Muscle of arm (tissue), 12 donors: ENCODE data around the gene CRYBG1. TPM values are rescaled to one million over a fixed set of nuclear protein-coding genes. Genes with fewer than 3 reads are reported as not detected.
A peak's percentile ranks its signal among the peaks of the same experiment; 100 is the strongest.
"Not testable (repeated sequence)": the region's sequence is repeated elsewhere in the genome, so short reads cannot be mapped to it uniquely, and the experiment has no call there.

Experiments used
- DNase-seq: peaks from one replicate; pipeline ENCODE4 v3.0.0-alpha.2; 2013
- polyA plus RNA-seq, 12 donors: library from polyadenylated mRNA; unstranded; fragments of 120-200 nt; gene quantifications; one replicate each; pipeline ENCODE4 v1.2.1, GENCODE V29; 2013; ENCODE audit not compliant: insufficient read length in 12 of 12

CRYBG1 gene
- polyA plus RNA-seq, 12 donors: 2.1 to 14.0 (median 3.2) TPM; not detected in 1

GRCh38 chr6:106370639-106371038, 10.1 kb downstream of the CRYBG1 start:
- DNase-seq: no peak

- DNase-seq: no peak
Observed at GRCh38 chr6:106372838-106373501, 12.5 kb downstream of the CRYBG1 start.

- DNase-seq: no peak
Observed at GRCh38 chr6:106373502-106374239, 13.2 kb downstream of the CRYBG1 start.

GRCh38 chr6:106377061-106377540, 16.6 kb downstream of the CRYBG1 start:
- DNase-seq: peak; percentile 24

GRCh38 chr6:106379951-106380350, 19.4 kb downstream of the CRYBG1 start:
- no peak for DNase-seq

GRCh38 chr6:106380407-106380806, 19.9 kb downstream of the CRYBG1 start:
- no peak for DNase-seq

- DNase-seq: no peak
Observed at GRCh38 chr6:106381223-106381622, 20.7 kb downstream of the CRYBG1 start.

- no peak for DNase-seq
Observed at GRCh38 chr6:106381881-106382280, 21.4 kb downstream of the CRYBG1 start.

GRCh38 chr6:106383573-106383972, 23.1 kb downstream of the CRYBG1 start:
- no peak for DNase-seq

GRCh38 chr6:106385530-106385929, 25.0 kb downstream of the CRYBG1 start:
- no peak for DNase-seq

- no peak for DNase-seq
Observed at GRCh38 chr6:106387875-106388274, 27.4 kb downstream of the CRYBG1 start.

- DNase-seq: no peak
Observed at GRCh38 chr6:106390088-106390487, 29.6 kb downstream of the CRYBG1 start.

GRCh38 chr6:106396426-106397220, 36.1 kb downstream of the CRYBG1 start:
- DNase-seq: no peak

GRCh38 chr6:106397431-106397830, 36.9 kb downstream of the CRYBG1 start:
- DNase-seq: no peak

- no peak for DNase-seq
Observed at GRCh38 chr6:106398621-106399020, 38.1 kb downstream of the CRYBG1 start.

GRCh38 chr6:106405044-106405443, 44.5 kb downstream of the CRYBG1 start:
- not testable (repeated sequence) for DNase-seq

- no peak for DNase-seq
Observed at GRCh38 chr6:106411056-106411455, 50.5 kb downstream of the CRYBG1 start.

GRCh38 chr6:106411643-106412200, 51.2 kb downstream of the CRYBG1 start:
- DNase-seq: no peak

GRCh38 chr6:106413016-106413415, 52.5 kb downstream of the CRYBG1 start:
- DNase-seq: no peak

- no peak for DNase-seq
Observed at GRCh38 chr6:106413722-106414121, 53.2 kb downstream of the CRYBG1 start.

GRCh38 chr6:106415921-106416320, 55.4 kb downstream of the CRYBG1 start:
- no peak for DNase-seq

GRCh38 chr6:106417572-106418147, 57.1 kb downstream of the CRYBG1 start:
- DNase-seq: no peak
